Ovary (tissue), 3 donors: Measurements from ENCODE around the gene AGR2.
"Not testable (repeated sequence)": the region's sequence is repeated elsewhere in the genome, so short reads cannot be mapped to it uniquely, and the experiment has no call there.

Experiments used
- CTCF ChIP-seq, 3 donors: fragments of 450-650 bp in 2 of 3; fragments of 200-600 bp in 1 of 3; IDR thresholded peaks; one replicate each; pipeline versions ENCODE4 v1.5.1 to v1.8.0; 2016 to 2022; ENCODE audit warnings: antibody characterized with exemption in 3 of 3, mild to moderate bottlenecking in 1 of 3
- EP300 ChIP-seq: sonication (generic); formaldehyde crosslinking; IDR thresholded peaks from one replicate; pipeline ENCODE4 v1.6.1; 2017; ENCODE audit warnings: antibody characterized with exemption
- donor health status: DM: no; HTN: no; CAD: no.

GRCh38 chr7:16769994-16770393, 34.8 kb downstream of the AGR2 start:
- TF ChIP-seq EP300; CTCF (IDR thresholded peaks at IDR 0.05): not testable (repeated sequence)
